ENCODE measurements around the gene SGCA.

GRCh38 chr17:50155115-50155819 lies 10.5 kb upstream of the SGCA start:
- TF ChIP-seq POLR2A (IDR thresholded peaks at IDR 0.05) (no peak), CTCF (IDR thresholded peaks at IDR 0.05) (no peak)

Data from body of pancreas (tissue), 4 donors.